GM15510 (cell line): ENCODE data around the gene KRT12.

Experiments
- POLR2A ChIP-seq: IDR thresholded peaks from 3 replicates; pipeline ENCODE4 v1.6.1; 2011; ENCODE audit warnings: borderline replicate concordance; ENCODE audit not compliant: insufficient read length; ENCODE audit errors: extremely low read depth

The KRT12 gene

DNA sequence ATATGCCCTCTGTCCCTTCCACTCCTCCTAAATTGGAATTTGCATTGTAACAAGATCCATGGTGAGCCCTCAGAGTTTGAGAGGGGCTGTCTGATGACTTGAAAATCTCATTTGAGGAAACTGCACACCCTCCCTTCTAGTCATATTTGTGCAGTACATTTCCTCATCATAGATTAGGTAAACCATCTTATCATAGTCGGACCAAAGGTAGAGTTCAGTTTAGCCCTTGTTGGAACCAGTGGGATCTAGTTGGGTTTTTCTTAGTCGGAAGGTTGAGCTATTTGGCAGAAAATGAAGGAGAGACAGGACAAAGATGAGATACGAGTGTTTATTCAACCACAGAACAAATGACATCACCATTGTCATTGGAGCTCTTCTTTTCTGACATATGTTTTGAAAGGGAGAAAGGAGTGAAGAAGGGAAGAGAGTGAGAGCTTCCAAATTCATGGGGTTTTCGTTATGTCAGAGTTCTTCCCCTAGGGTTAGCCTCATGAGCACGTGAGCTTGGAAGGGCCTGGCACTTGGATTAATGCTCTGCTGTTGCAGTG, 33.9 kb upstream of the KRT12 start:
- TF ChIP-seq POLR2A: no peak

- TF ChIP-seq POLR2A: no peak
Measured at GRCh38 chr17:40896916-40897455, 30.0 kb upstream of the KRT12 start.

DNA sequence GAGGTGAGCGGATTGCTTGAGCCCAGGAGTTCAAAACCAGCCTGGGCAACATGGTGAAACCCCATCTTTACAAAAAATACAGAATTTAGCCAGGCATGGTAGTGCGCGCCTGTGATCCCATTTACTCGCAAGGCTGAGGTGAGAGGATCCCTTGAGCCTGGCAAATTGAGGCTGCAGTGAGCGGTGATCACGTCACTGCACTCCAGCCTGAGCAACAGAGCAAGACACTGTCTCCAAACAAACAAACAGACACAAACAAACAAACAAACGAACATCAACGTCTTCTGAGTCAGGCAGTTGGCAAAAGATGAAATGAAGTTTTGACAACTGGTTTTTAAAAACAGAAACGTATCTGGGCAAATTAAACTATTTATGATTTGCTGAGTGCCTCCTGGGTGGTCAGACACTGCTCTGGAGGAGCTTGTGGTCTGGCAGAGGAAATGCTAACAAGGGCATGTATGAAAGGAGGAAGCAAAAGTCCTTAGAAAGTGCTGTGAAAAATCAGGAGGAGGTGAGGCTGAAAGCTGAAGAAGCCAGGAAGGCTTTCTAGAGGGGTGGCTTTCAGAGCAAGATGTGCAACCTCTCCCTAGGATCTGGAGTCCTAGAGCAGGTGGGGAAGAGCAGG, 28.2 kb upstream of the KRT12 start:
- TF ChIP-seq POLR2A: no peak

- TF ChIP-seq POLR2A: no peak
Measured at GRCh38 chr17:40888196-40888720, 21.2 kb upstream of the KRT12 start.

- TF ChIP-seq POLR2A: no peak
Measured at GRCh38 chr17:40886090-40886489, 19.1 kb upstream of the KRT12 start.

GRCh38 chr17:40884708-40885512, 17.9 kb upstream of the KRT12 start, which contains the start of gene KRT20:
Gene KRT20, minus strand, starts transcription at chr17:40885242. Its CDS starts 57 bp downstream, at chr17:40885185.
- TF ChIP-seq POLR2A: no peak

DNA sequence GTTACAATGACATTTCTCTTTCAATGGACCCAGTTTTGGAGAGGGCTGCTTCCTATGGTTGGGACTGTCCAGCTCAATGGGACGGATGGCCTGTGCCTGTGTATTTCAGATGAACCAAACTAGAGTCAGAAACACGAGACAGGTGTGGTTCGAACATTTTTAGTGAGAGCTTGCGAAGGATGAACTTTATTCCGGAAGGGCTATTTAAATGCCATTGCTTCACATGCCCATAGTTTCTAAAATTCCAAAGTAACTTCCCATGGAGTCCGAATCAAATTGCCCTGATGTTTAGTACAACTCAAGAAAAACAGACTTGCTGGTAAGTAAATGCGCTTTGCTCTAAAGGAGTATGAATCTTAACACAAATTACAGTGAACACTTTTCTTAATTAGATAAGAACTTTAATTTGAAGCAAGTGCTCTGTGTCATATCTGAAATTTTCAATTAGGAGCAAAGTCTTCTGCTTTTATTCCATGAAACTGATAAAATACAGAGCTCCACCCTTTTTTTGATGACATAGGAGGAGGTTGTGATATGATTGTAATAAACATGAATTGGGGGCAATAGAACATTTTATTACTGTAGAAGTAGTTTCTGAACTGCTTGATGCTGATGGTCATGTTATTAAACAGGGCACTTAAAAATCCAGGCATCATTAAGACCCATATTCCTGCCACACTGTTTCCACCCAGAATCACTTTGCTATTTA, 16.8 kb upstream of the KRT12 start:
- TF ChIP-seq POLR2A: no peak

GRCh38 chr17:40883031-40883430, 16.0 kb upstream of the KRT12 start:
- no peak for TF ChIP-seq POLR2A

- no peak for TF ChIP-seq POLR2A
Measured at GRCh38 chr17:40879026-40879425, 12.0 kb upstream of the KRT12 start.

DNA sequence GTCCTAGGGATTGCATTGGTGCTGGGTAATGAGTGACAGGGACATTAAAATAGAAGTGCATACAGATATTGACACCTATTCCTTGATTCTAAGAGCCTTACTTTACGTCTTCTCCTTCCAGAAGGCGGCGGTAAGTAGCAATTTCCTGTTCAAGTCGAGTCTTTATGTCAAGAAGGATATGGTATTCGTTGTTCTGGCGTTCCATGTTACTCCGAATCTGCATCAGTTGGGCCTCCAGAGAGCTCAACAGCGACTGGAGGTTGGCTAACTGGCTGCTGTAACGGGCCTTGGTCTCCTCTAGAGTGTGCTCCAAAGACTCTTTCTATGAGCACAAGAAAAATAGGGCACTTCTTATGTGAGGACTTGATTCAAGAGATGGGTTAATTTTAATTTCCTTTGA, 11.0 kb upstream of the KRT12 start:
- no peak for TF ChIP-seq POLR2A

GRCh38 chr17:40873801-40874200, 6.8 kb upstream of the KRT12 start:
- TF ChIP-seq POLR2A: no peak

DNA sequence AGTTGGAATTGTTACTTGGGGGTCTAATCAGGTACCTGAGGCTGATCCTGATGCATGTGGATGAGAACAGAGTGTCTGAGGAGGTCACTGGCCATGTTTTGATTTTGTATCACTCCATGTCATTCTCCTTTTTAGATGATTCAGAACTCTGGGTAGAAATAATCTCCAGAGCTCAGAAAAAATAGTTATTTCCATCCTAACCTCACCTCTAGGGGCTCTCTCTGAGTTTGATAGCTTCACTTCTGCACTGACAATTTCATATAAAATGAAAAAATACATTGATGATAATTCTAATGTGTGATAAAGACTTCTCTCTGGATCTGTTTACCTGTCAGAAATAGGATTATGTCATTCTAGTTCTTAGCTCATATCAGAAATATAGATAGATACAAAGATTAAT, 6.2 kb upstream of the KRT12 start:
- TF ChIP-seq POLR2A: no peak

DNA sequence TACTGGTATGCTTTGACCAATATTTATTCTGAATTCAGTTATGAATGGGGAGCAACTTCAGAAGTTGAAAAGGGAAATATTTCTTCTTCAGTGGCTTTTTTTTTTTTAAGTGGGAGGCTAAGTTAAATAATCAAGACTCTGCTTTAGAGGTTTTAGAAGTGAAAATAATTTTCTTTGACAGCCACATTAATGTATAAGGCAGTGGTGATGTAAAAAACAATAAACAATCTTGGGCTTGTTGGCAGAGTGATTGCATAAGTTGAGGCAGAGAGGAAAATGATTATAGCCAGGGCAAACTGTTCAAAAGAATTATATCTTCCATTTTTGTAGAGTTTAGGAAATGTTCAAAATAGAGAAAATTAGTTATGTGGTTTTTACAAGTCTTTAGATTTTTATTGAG, 5.4 kb upstream of the KRT12 start:
- no peak for TF ChIP-seq POLR2A

DNA sequence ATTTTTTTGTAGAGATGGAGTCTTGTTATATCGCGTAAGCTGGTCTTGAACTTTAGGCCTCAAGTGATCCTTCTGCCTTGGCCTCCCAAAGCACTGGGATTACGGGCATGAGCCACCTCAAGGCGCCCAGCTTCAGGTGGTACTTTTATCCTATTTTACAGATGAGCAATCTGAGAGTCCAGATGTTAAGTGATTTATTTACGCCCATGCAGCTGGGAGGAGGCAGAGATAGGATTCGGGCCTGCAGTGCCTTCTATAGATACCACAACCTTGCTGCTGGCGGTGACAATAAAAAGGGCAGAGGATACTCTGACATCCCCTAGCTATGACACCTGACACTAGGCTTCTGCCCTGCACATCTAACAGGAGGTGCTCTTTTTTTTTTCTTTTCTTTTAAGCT, 4.3 kb upstream of the KRT12 start:
- TF ChIP-seq POLR2A: no peak

- no peak for TF ChIP-seq POLR2A
Measured at GRCh38 chr17:40870136-40870535, 3.1 kb upstream of the KRT12 start.
